Measurements from ENCODE around the gene MAPK8.

The MAPK8 gene

DNA sequence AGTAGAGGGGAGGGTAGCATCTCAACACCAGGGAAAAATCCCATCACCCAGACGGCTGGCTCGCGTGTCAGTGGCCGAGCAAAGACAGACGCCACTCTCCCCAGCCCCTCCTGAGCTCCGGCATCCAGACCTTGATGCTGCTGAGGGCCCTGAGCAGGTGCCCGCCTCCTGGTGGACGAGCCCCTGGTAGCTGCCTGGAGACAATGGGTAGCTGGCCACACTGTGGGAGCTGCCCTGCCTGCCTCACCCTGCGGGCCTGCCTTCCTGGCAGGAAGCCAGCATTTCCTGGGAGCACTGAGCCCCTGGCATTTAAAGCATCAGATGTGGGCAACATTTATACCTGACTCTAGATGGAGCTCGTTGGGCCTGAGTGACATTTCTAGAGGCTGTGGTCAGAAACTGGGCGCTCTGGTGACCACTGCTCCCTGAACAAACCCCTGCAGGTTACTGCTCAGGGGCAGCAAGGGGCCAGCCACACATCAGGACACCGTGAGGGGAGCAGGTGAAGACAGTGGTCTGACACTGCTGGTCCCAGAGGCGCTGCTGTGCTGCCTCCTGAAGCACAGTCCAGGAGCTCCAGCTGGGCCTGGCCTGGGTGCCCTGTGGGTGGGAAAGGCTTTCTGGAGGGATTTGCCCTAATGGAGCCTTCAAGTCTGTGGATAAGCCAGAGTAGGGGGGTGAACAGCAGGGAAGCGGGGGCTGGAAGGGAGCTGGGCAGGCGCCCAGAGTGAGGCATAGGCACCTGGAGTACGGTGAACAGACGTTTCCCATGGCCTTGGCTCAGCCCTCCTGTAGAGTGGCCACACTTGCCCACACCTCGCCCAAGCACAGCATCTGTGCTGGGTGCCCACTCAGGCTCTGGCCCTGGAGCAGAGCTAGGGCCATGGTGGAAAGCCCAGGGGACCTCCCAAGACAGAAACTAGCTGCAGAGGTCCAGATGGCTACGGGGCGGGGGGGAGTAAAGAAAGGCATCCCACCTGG, 138.7 kb downstream of the MAPK8 start:
- in situ Hi-C loops (cut with HindIII; ENCODE audit: low pct_ligation_motif_present, low sequenced_read_pairs), result no loop called here
- no peak overlapping the region for H3K4me3 ChIP-seq (ENCODE audit: low read depth, low read length)
- peaks cover 26% of the 10 kb centered on the region for H3K36me3 ChIP-seq (replicated peaks)
- no peaks in the 10 kb centered on the region for H3K27me3 ChIP-seq (replicated peaks)
- no peak for DNase-seq
- TF ChIP-seq, protein P1, sequence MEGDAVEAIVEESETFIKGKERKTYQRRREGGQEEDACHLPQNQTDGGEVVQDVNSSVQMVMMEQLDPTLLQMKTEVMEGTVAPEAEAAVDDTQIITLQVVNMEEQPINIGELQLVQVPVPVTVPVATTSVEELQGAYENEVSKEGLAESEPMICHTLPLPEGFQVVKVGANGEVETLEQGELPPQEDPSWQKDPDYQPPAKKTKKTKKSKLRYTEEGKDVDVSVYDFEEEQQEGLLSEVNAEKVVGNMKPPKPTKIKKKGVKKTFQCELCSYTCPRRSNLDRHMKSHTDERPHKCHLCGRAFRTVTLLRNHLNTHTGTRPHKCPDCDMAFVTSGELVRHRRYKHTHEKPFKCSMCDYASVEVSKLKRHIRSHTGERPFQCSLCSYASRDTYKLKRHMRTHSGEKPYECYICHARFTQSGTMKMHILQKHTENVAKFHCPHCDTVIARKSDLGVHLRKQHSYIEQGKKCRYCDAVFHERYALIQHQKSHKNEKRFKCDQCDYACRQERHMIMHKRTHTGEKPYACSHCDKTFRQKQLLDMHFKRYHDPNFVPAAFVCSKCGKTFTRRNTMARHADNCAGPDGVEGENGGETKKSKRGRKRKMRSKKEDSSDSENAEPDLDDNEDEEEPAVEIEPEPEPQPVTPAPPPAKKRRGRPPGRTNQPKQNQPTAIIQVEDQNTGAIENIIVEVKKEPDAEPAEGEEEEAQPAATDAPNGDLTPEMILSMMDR (IDR thresholded peaks at IDR 0.05; ENCODE audit: low read depth, low read length, missing control alignments), result peak; percentile 29
- H3K27ac ChIP-seq, result no peak overlapping the region

- Histone ChIP-seq H3K4me3 (ENCODE audit: low read depth, low read length) (no peak overlapping the region), H3K27me3 (replicated peaks) (no peaks in the 10 kb centered on the region), H3K36me3 (replicated peaks) (peaks cover 34% of the 10 kb centered on the region), H3K27ac (no peak overlapping the region)
- in situ Hi-C loops (cut with HindIII; ENCODE audit: low pct_ligation_motif_present, low sequenced_read_pairs), result no loop called here
- no peak for DNase-seq
- TF ChIP-seq, protein P1 (IDR thresholded peaks at IDR 0.05; ENCODE audit: low read depth, low read length, missing control alignments), result no peak
Observed at GRCh38 chr10:48445932-48446331, 139.5 kb downstream of the MAPK8 start.

GRCh38 chr10:48446785-48447184, 140.3 kb downstream of the MAPK8 start:
- no peak for DNase-seq
- no peaks in the 10 kb centered on the region for H3K27me3 ChIP-seq (replicated peaks)
- H3K27ac ChIP-seq, result no peak overlapping the region
- H3K36me3 ChIP-seq (replicated peaks), result peaks cover 36% of the 10 kb centered on the region
- in situ Hi-C loops (cut with HindIII; ENCODE audit: low pct_ligation_motif_present, low sequenced_read_pairs), result no loop called here
- TF ChIP-seq, protein P1 (IDR thresholded peaks at IDR 0.05; ENCODE audit: low read depth, low read length, missing control alignments), result no peak
- no peak overlapping the region for H3K4me3 ChIP-seq (ENCODE audit: low read depth, low read length)

- Histone ChIP-seq H3K27me3 (replicated peaks) (no peaks in the 10 kb centered on the region), H3K27ac (no peak overlapping the region), H3K36me3 (replicated peaks) (peaks cover 41% of the 10 kb centered on the region), H3K4me3 (ENCODE audit: low read depth, low read length) (no peak overlapping the region)
- DNase-seq, result no peak
- TF ChIP-seq, protein P1 (IDR thresholded peaks at IDR 0.05; ENCODE audit: low read depth, low read length, missing control alignments), result no peak
- in situ Hi-C loops (cut with HindIII; ENCODE audit: low pct_ligation_motif_present, low sequenced_read_pairs), result no loop called here
Observed at GRCh38 chr10:48447356-48448215, 141.1 kb downstream of the MAPK8 start.

DNA sequence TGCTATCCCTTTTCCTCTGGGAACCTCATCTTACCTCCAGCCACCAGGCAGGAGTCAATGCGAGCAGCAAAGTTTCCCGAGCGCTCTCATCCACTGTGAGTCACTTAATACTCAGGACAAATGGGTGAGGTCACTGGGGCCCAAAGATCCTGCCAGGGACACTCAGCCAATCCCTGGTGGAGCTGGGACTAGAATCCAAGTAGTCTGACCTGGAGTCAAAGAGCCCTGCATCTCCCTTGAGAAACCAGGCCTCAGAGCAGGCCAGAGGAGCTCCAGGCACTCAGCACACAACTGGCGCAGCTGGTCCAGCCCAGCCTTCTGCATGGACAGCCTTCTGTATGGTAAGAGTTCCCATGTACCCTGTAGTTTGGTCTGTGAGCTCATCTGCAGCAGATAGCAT, 142.3 kb downstream of the MAPK8 start:
- TF ChIP-seq, protein P1 (IDR thresholded peaks at IDR 0.05; ENCODE audit: low read depth, low read length, missing control alignments), result no peak
- peaks cover 50% of the 10 kb centered on the region for H3K36me3 ChIP-seq (replicated peaks)
- H3K27me3 ChIP-seq (replicated peaks), result no peaks in the 10 kb centered on the region
- DNase-seq, result peak; percentile 43
- no peak overlapping the region for H3K27ac ChIP-seq
- in situ Hi-C loops (cut with HindIII; ENCODE audit: low pct_ligation_motif_present, low sequenced_read_pairs), result no loop called here
- no peak overlapping the region for H3K4me3 ChIP-seq (ENCODE audit: low read depth, low read length)
